ENCODE data around the gene HMCN2.

DNA sequence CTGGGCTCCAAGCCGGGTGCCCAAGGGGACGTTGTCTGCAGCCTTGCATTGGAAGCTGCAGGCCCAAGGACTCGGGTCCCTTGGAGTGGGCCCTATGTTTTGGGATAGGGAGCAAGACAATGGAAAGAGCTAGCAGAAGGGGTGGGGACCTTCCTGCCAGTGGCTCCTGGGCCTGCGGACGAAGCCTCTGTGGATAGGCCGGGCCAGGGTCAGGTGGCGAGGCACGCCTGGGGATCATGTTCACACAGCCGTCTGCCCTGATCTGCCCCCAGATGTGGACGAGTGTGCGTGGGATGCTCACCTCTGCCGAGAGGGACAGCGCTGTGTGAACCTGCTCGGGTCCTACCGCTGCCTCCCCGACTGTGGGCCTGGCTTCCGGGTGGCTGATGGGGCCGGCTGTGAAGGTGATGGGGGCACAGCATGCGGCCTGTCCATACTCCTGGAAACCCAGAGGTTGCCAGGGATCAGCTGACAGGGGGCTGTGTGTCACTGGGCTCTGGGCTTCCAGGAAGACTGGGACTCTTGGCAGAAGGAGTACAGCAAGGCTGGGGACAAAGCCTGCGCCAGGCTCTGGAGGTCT is 162.6 kb downstream of the HMCN2 start:
- TF ChIP-seq, protein P1, sequence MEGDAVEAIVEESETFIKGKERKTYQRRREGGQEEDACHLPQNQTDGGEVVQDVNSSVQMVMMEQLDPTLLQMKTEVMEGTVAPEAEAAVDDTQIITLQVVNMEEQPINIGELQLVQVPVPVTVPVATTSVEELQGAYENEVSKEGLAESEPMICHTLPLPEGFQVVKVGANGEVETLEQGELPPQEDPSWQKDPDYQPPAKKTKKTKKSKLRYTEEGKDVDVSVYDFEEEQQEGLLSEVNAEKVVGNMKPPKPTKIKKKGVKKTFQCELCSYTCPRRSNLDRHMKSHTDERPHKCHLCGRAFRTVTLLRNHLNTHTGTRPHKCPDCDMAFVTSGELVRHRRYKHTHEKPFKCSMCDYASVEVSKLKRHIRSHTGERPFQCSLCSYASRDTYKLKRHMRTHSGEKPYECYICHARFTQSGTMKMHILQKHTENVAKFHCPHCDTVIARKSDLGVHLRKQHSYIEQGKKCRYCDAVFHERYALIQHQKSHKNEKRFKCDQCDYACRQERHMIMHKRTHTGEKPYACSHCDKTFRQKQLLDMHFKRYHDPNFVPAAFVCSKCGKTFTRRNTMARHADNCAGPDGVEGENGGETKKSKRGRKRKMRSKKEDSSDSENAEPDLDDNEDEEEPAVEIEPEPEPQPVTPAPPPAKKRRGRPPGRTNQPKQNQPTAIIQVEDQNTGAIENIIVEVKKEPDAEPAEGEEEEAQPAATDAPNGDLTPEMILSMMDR (IDR thresholded peaks at IDR 0.05; ENCODE audit: low read depth, low read length): no peak
- no peak for TF ChIP-seq EZH2phosphoT487 (IDR thresholded peaks at IDR 0.05; ENCODE audit: low read depth)

Measured in OCI-LY3 (cell line).